ENCODE data around the gene PCYT1A.
"Not testable (repeated sequence)": the region's sequence is repeated elsewhere in the genome, so short reads cannot be mapped to it uniquely, and the experiment has no call there.

PCYT1A gene

DNA sequence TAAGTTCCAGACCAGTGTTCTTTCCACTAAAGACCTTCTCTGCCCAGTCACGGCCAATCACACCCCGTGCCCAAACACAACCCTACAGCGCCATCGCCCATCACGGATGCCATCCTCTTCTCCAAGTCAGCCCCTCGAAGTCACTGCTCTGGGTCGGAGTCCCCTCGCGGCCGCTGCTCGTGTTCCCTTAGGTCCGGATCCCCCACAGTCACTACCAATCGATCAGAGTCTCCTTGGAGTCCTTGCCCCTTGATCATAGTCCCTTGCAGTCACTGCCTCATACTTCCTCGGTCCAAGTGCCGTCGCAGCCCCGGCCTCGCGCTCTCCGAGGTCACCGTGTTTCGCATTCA, 461 bp downstream of the PCYT1A start:
- peak; percentile 44 for ATAC-seq

DNA sequence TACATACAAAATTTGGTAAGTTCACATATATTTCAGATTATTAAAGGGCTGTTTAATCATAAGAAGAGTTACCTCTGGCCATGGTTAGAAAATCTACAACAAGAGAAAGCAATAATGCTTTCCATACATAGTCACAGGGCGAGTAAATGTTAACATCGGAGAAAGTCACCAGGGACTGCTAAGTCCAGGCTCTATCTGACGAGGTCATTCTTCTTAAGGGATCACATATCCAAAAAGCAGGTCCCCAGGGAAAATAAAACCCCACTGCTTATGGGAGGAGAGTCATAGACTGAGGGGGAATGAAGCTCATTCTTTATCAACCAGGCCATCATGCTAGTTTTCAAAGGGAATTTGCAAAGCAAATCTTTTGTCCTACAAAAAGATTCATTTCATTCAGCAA, 3.1 kb downstream of the PCYT1A start:
- DNase-seq = no peak
- no peak for ATAC-seq

More for the DNA sequence above, 461 bp downstream of the PCYT1A start:
- DNase-seq = peak; percentile 51

DNA sequence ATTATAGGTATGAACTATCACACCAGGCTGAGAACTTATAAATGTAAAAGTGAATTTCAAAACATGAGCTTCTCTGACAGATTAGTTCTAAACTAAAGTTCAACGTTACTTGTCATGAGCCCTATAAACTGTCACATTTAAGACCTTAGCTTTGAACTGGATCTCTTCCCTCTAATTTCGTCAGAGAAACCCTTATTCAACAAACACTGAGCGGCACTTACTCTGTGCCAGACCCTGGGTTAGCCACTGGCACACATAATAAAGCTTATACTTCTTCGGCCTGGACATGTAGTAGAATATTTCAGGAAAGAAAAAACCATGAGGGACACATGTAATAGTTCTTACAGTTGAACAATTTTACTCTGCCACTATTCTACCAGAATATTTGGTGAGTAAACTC, 5.6 kb downstream of the PCYT1A start:
- ATAC-seq (no peak), DNase-seq (no peak)

DNA sequence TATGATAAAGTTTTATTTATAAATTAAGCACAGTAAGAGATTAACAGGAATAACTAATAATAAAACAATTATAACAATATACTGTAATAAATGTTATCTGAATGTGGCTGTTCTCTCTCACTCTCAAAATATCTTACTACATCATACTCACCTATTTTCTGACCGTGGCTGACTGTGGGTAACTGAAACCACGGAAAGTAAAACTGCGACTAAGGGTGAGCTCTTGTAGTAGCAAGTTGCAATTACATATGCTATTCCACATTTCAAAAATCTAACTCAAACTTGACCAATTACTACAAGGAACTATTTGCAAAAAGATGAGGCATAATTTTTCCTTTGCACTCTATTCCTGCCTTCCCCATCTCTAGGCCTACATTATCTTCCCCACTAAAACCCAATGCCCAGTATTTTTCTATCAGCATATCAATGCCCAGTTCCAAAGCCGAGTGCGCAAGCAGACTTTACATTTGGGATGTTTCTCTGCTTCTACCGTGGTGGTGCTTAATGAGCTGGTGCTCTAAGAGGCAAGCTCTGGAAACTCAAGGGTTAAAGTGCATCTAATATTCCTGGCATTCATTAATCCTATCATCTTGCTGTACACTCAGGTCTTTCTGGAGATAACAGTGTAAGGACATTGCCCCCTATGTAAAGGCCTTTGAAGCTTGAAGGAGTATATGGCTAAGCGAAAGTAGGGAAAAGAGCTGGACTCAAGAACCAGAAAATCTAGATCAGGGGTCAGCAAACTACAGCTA, 6.7 kb downstream of the PCYT1A start:
- no peak for DNase-seq
- ATAC-seq = peak; percentile 55

DNA sequence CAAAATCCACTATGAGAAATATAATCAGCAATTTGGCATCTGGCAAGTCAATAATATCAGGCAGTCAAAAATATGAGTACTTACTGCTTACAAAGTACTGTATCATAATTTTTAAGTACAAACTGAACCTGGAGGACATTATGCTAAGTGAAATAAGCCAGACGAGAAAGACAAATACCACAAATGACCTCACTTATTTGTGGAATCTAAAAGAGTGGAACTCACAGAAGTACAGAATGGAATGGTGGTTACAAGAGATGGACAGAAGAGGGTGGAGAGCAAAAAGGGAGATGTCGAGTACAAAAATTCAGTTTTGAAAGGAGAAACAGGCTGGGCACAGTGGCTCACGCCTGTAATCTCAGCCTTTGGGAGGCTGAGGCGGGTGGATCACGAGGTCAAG, 12.4 kb downstream of the PCYT1A start:
- DNase-seq (no peak), ATAC-seq (no peak)

DNA sequence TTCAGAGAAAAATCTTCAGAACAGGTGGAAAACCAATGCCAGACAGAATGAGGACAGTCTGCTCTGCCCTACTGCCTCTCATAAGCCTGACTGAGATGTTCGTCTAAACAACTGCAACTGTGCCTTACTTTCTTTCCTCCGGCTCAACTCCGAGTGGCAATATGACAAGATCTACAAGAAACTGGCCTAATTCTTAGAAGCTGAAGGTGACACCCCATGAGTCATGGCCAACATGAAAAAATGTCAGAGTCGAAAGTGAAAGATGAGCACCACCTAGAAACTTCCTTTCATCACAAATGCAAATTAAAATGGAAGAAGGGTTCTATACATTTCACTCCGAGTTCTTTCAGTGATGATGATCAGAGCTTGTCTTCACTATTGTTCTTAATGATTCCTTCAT, 12.9 kb downstream of the PCYT1A start:
- ATAC-seq = peak; percentile 90
- peak; percentile 55 for DNase-seq

DNA sequence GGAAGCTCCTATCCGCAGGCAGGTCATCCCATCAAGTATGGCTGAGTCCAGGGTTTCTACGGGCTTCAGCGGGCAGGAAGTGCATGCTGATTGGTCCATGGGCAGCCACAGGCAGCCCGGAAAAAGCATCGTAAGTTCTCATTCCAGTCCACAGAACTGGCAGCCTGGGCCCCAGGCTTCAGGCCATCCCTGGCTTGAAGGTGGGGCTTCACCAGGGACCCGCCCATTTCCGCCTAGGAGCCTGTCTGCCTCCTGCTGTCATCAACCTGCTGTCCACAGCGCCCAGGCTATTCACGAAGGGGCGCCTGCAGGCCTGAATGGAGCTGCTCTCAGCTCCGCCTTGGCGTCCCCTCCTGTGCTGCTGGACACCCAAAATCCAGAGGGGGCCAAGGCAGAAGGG, 13.9 kb downstream of the PCYT1A start:
- ATAC-seq = no peak
- DNase-seq = no peak

DNA sequence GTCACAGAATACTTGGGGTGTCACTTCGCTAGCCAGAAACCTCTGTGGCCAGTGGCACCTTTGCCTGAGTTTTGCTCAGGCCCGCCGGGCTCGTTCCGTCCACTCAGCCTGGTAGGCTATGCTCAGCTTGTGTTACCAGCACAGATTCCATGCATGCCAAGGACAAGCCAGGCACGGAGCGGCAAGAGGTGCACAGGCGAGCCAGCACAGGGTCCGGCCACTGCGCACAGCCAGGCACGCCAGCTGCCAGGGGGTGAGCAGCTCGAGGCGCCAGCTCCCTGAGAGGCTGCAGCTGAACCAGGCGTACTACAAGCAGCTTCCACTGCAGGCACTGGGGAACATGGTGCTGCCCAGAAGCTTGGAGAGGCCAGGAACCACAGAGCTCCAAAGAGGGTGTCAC, 14.7 kb downstream of the PCYT1A start:
- DNase-seq (no peak), ATAC-seq (no peak)

DNA sequence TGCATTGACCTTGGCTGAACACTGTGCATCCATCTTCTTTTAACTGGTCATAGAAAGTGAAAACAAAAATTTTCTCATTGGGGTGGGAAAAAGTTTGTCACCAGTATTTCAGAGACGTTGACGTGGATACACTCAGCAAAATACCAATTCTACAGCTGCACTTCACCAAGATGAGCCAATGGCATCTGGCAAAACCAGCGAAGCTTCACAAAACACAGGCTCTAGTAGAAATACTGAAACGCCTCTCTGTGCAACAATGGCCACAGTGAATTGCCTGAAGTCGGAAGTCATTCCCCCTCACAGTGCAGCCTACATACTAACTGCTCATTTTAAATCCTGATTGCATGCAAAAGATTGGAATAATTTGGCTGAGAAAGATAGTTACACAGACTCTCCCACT, 17.0 kb downstream of the PCYT1A start:
- ATAC-seq (no peak), DNase-seq (no peak)

DNA sequence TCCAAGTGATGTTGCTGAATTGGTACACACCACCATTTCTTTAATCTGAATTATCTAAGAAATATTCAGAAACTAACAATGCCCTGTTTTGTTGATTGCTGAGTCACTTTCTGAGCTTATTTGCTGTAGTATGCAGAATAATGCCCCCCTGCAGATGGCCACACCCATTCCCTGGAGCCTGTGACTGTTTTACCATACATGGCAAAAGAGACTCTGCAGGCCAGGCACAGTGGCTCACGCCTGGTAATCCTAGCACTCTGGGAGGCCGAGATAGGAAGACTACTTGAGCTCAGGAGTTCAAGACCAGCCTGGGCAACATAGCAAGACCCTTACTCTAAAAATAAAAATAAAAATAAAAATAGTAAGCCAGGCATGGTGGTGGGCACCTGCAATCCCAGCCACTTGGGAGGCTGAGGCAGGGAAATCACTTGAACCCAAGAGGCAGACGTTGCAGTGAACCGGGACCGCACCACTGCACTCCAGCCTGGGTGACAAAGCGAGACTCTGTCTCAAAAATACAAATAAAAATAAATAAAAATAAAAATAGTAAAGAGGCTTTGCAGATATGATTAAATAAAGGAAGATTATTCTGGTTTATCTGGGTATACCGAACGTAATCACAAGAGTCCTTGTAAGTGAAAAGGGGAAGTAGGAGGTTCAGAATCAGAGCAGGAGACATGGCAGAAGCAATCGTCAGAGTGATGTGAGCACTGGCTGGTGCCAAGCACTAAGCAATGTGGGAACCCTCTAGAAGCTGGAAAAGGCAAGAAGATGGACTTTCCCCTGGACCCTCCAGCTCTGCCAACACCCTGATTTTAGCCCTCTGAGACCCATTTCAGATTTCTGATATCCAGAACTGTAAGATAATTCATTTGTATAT, 19.0 kb downstream of the PCYT1A start:
- no peak for ATAC-seq
- no peak for DNase-seq

DNA sequence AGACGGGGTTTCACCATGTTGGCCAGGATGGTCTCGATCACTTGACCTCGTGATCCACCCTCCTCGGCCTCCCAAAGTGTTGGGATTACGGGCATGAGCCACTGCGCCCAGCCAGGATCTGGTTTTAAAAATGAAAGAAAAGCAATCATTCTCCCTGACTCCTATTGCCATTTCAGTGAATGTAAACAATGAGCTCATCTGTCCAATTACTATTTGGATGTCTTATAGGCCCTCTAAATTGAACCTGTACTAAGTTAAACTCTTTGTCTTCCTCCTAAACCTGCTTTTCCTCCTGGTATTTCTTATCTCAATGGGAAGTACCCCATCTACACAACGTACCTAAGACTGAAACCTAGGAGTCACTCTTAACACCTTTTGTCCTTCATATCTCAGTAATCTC, 23.7 kb downstream of the PCYT1A start:
- no peak for DNase-seq
- no peak for ATAC-seq

DNA sequence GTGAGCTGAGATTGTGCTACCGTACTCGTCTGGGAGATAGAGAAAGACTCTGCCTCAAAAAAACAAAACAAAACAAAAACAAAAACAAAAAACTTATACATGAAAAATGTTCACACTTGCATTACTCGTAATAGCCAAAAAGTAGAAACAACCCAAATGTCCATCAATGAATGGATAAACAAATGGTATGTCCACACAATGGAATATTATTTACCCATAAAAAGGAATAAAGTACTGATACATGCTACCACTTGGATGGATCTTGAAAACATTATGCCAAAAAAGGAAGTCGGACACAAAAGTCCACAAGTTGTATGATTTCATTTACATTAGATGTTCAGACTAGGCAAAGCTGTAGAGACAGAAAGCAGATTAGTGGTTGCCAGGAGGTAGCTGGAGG, 26.7 kb downstream of the PCYT1A start:
- DNase-seq = no peak
- no peak for ATAC-seq

DNA sequence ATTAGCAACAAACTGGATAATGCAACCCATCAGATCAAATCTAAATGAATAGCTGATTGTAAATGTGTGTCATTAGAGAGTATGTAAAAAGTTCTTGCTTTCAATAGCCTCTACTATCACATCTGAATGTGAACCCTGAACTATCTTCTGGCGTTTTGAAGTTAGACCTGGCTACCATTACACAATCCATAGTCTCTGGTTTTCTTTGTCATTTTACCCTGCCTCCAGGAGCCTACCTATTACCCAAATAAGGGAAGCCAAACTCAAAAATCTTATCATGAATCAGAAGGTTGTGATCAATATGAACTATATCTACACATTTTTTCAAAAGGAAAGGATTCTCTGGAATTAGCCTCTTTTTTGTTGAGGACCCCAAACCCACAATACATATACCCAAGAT, 31.8 kb downstream of the PCYT1A start:
- DNase-seq (no peak), ATAC-seq (no peak)

DNA sequence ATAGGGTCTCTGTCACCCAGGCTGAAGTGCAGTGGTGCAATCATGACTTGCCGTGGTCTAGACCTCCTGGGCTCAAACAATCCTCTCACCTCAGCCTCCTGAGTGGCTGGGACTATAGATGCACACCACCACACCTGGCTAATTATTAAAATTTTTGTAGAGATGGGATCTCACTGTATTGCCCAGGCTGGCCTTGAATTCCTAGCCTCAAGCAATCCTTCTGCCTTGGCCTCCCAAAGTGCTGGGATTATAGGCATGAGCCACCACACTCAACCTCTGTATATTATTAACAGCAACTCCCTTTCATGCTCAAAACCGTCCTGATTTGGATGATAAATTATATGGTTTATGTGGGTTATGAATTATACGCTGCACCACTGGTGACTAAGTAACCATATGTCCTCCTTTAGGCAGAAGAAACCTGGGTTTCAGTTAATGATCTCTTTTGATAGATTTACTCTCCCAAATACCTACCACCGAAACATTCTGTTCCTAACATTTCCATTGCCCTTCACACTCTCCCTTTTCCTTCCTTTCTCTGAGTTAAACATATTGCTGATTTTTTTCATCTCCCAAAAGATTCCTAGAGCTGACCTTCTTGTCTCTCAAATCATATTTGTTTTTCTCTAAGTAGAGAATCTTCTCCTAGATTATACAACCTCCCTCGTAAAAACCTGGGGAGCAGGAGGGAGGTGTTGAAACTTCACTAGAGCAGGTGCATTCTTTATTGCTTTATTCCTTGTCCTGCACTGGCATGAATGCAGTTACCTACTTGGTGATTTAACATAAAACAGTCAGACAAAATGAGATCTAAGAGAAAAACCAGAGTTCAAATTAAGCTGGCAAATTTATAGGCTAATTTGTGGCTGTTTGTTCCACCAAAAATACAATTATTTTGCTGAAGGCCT, 32.9 kb downstream of the PCYT1A start:
- DNase-seq (no peak), ATAC-seq (no peak)

DNA sequence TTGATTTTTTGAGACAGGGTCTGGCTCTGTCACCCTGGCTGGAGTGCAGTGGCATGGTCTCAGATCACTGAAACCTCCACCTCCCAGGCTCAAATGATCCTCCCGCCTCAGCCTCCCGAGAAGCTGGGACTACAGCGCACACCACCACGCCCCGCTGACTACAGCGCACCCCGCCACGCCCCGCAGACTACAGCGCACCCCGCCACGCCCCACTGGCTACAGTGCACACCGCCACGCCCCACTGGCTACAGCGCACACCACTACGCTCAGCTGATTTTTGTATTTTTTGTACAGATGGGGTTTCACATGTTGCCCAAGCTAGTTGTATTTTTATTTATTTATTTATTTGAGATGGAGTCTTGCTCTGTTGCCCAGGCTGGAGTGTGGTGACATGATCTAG, 35.6 kb downstream of the PCYT1A start:
- no peak for ATAC-seq
- no peak for DNase-seq

DNA sequence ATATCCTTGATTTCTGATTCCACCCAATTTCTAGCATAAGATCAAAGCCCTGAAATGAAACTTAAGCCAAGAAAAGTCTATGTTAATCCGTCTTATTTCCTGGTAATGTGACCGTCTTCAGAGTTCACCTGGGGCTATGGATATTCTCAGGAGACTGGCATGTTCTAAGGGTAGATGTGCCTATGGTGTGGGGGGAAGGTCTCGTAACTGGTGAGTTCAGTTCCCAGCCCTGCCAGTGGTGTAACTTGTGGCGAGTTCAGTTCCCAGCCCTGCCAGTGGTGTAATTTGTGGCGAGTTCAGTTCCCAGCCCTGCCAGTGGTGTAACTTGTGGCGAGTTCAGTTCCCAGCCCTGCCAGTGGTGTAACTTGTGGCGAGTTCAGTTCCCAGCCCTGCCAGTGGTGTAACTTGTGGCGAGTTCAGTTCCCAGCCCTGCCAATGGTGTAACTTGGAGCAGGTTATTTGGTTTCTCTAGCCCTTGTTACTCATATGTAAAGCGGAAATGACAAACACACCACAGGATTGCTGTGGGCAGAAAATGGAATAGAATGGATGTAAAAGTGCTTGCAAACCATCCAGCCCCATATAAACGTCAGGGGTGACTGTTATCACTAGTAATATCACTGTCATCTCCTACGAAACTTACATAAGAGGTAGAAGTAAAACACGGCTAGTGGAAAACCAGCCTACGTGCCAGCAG, 40.8 kb downstream of the PCYT1A start:
- DNase-seq (no peak), ATAC-seq (no peak)

DNA sequence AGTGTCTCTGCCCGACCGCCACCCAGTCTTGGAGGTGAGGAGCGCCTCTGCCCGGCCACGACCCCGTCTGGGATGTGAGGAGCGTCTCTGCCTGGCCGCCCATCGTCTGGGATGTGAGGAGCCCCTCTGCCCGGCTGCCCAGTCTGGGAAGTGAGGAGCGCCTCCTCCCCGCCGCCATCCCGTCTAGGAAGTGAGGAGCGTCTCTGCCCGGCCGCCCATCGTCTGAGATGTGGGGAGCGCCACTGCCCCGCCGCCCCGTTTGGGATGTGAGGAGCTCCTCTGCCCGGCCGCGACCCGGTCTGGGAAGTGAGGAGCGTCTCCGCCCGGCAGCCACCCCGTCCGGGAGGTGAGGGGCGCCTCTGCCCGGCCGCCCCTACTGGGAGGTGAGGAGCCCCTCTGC, 43.4 kb downstream of the PCYT1A start:
- not testable (repeated sequence) for DNase-seq, ATAC-seq

DNA sequence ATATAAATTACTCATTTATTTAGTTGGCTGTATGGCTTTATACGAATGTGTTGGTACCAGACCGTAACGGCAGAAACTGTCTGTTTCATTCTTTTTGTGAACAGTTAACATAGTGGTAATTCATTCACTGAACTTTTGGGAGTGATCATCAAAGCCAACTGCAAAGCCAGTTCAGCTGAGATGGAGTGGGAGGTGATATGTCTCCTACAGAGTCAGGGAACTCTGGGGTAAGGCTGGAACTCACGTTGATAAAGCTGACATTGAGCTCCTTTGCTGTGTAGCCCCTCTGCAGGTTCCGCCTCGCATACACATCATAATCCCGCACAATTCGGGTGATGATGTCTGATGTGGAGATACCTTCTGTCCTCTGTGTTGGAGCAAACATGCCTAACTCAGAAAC, 45.8 kb downstream of the PCYT1A start:
- DNase-seq (no peak), ATAC-seq (no peak)

DNA sequence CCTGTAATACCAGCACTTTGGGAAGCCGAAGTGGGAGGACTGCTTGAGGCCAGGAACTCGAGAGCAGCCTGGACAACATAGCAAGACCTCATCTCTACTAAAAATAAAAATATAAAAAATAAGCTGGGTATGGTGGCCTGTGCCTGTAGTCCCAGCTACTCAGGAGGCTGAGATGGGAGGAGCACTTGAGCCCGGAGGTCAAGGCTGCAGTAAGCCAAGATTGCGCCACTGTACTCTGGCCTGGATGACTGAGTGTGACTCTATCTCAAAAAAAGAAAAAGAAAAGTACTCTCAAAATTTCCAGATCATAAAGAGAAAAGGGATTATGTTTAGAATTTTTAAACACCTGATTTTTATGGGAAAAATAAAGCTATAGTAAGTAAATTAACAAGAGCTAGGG, 47.1 kb downstream of the PCYT1A start:
- DNase-seq = no peak

DNA sequence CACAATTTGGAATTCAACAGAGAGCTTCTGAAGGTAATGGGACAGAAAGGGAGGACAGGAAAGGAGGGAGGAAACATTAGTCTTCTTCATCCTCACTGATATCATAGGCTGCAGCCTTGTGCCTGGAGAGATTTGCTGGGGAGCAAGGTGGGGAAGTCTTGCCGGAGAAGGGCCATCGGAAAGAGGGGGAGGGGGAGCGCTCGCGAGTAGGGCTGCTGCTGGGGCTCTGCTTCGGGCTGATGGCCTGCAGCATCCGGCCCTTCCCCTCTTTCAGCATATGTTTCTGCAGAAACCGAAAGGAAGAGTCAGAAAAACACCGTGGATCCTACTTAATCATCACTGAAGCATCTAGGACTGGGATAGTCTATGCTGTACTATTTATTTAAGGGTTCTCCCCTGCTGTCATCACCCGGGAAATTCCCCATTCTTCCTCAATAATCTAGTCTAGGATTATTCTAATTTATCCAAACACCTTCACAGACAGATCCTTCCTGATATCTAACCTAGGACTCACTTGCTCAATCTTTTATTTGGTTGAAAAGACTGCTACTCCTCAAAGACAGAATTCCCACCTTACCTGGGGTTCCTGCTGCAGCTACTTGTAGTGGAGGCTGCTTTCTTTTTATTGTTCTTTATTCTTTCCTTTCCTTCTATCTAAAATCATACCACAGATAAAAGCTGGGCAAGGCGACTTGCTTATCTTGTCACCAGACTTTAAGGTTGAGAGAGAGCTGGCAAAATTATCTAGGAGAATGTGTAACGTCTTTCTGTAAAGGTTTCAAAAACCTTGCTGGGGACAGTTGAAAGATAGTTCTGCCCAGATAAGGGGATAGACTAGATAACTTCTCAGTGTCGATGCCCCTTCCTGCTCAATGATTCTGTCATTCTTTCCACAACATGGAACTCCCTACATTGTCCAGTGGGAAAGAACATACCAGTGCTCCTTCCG, 48.6 kb downstream of the PCYT1A start:
- no peak for ATAC-seq

More for the DNA sequence above, 47.1 kb downstream of the PCYT1A start:
- ATAC-seq = no peak

DNA sequence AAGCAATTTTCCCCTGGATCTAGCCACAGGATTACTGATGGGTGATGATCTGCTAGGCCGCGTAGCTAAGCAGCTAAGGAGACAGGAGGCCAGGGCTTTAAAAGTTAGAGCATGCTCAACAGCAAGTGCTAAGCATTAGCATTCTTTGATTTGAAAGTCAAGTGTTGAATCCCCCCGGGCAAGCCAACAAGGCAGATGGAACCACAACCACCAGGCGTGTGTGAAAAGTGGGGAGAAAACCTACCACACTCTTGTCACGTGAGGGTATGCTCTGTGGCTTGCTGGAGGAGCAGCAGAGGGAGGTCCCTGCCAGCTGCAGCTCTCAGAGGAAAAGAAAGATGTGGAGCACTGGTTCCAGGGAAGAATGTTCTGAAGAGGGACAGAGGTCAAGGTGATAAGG, 50.3 kb downstream of the PCYT1A start:
- ATAC-seq (no peak), DNase-seq (no peak)

More for the DNA sequence above, 48.6 kb downstream of the PCYT1A start:
- DNase-seq = no peak

Measured in stimulated activated naive CD8-positive, alpha-beta T cell treated with anti-CD3 and anti-CD28 coated beads, Interleukin-15, Interleukin-2, amounts not matched to agents 100 U/mL and 50 U/mL, for 24 hours (primary cell).